Measurements from ENCODE around the gene MCF2. TPM values are rescaled to one million over a fixed set of nuclear protein-coding genes. Genes with fewer than 3 reads are reported as not detected.
"Not testable (repeated sequence)": the region's sequence is repeated elsewhere in the genome, so short reads cannot be mapped to it uniquely, and the experiment has no call there.

MCF2 gene, protein sequence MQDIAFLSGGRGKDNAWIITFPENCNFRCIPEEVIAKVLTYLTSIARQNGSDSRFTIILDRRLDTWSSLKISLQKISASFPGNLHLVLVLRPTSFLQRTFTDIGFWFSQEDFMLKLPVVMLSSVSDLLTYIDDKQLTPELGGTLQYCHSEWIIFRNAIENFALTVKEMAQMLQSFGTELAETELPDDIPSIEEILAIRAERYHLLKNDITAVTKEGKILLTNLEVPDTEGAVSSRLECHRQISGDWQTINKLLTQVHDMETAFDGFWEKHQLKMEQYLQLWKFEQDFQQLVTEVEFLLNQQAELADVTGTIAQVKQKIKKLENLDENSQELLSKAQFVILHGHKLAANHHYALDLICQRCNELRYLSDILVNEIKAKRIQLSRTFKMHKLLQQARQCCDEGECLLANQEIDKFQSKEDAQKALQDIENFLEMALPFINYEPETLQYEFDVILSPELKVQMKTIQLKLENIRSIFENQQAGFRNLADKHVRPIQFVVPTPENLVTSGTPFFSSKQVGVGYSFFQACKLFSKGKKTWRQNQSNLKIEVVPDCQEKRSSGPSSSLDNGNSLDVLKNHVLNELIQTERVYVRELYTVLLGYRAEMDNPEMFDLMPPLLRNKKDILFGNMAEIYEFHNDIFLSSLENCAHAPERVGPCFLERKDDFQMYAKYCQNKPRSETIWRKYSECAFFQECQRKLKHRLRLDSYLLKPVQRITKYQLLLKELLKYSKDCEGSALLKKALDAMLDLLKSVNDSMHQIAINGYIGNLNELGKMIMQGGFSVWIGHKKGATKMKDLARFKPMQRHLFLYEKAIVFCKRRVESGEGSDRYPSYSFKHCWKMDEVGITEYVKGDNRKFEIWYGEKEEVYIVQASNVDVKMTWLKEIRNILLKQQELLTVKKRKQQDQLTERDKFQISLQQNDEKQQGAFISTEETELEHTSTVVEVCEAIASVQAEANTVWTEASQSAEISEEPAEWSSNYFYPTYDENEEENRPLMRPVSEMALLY
- total RNA-seq (2014; rRNA removed; shearing (Covaris generic)), result not detected in 2 replicates

- no peak for DNase-seq (ENCODE audit: low spot score)
Observed at GRCh38 chrX:139708067-139708466, at the start of gene MCF2. Gene MCF2 (minus strand): TSS chrX:139708167. CDS start chrX:139651744, 56,423 bp downstream.

DNA sequence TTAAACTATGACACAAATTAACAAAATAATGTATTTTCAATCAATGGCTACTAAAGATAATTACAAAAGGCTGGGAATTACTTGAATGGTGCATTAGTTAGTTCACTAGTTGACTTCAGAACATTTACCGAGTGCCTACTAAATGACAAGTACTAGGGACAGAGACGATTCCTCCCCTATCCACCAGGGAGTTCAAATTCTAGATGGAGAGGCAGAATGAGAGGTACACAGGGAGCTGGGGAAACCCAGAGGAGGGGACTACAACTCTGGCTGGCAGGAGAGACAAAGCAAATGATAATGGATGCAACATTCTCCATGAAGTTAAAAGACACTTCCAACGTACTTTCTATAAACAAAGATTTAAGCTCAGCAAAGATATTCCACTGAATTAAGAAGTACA, 43.1 kb upstream of the MCF2 start:
- DNase-seq (ENCODE audit: low spot score), result no peak

DNA sequence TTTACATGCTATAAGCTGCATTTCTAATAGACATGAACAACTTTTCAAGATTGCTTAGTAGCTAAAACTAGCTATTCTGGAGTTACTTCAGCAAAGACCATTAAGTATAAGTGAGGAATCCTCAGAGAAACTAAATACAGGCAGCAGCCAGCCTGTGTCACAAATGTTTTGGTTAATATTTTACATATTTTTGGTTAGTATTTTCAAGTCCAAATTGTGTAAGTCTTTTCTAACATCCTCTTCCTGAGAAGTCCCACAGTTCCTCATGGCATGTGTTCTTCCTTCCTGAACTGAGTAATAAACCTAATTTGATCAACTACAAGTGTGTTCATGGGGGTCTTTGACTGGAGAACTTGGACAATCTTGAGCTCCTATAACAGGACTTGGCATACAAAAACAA, 42.4 kb upstream of the MCF2 start:
- DNase-seq (ENCODE audit: low spot score), result no peak

GRCh38 chrX:139739138-139739537, 31.2 kb upstream of the MCF2 start:
- DNase-seq (ENCODE audit: low spot score), result no peak

GRCh38 chrX:139738581-139738980, 30.6 kb upstream of the MCF2 start:
- no peak for DNase-seq (ENCODE audit: low spot score)

DNA sequence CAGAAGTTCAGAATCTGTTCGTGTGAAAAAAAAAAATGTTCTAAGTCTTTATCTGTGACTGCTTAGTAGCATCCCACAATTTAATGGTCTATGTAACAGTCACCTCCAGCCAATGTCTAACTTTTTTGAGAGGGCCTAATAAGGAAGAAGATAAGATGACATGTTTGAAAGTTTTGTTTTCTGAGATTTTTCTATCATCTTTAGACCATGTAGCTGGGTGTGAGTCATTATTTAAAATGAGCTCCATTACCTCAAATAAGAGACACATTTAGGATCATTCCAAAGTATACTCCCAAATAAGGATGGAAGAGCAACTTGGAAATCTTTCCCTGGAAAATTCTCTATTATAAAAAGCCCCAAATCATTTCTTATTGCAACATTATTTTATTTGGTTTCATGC, 28.2 kb upstream of the MCF2 start:
- no peak for DNase-seq (ENCODE audit: low spot score)

- DNase-seq (ENCODE audit: low spot score), result no peak
Observed at GRCh38 chrX:139734996-139735395, 27.0 kb upstream of the MCF2 start.

DNA sequence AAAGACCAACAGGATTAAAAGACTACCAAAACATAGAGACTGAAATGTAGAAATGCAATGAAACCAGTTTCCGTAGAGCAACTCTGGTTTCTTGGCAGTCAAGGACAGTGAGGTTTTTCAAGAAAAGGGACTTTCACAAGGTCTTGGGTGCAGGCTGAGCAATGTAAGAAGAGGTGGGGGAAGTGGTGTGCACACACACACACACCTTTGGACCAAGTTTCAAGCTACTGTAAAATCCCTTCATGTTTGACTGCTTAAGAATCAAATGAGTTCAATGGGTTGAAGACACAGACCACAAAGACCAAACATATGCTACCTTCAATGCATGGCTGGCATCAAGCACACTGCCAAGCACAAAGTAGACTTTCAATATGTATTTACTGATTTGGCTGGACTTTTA, 17.8 kb upstream of the MCF2 start:
- DNase-seq (ENCODE audit: low spot score), result no peak

DNA sequence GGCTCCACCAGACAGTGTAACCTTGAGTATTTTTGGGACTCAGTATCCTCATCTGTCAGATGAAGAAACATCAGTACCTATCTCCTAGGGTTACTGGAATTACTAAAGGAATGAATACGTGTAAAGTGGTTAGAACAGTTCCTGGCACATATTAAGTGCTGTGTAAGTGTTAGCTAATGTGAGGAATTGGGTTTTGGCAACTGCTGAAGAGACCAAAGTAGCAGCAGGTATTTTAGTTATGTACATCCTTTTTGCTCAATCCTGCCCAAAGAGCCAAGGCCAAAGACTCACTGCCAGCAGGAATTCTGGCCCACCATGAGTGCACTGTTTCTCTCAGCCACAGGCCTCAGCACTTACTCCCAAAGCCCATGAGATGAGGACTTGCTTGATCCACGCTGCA, 16.7 kb upstream of the MCF2 start:
- DNase-seq (ENCODE audit: low spot score), result no peak

GRCh38 chrX:139720979-139721378, 13.0 kb upstream of the MCF2 start:
- DNase-seq (ENCODE audit: low spot score), result no peak

- DNase-seq (ENCODE audit: low spot score), result no peak
Observed at GRCh38 chrX:139720136-139720535, 12.2 kb upstream of the MCF2 start.

DNA sequence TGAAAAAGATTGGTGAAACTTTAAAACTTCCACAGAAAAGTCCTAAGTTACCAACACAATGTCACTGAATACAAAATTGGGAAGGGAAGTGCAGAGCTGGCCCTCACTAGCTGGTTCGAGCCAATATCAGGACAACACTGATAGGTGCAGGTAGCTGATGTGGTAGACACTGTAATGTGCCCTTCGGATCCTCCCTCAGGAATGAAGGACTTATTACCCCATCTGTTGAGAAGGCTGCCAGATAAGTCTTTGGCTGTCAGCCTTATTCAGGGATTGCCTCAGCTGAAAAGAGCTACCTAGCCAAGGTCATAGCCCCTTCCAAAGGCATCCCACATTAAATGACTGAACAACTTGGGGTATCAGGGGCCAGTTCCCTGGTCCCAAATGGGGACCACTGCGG, 5.3 kb downstream of the MCF2 start:
- DNase-seq (ENCODE audit: low spot score), result no peak

- no peak for DNase-seq (ENCODE audit: low spot score)
Observed at GRCh38 chrX:139692908-139693307, 15.1 kb downstream of the MCF2 start.

- DNase-seq (ENCODE audit: low spot score), result no peak
Observed at GRCh38 chrX:139692506-139692849, 15.5 kb downstream of the MCF2 start.

DNA sequence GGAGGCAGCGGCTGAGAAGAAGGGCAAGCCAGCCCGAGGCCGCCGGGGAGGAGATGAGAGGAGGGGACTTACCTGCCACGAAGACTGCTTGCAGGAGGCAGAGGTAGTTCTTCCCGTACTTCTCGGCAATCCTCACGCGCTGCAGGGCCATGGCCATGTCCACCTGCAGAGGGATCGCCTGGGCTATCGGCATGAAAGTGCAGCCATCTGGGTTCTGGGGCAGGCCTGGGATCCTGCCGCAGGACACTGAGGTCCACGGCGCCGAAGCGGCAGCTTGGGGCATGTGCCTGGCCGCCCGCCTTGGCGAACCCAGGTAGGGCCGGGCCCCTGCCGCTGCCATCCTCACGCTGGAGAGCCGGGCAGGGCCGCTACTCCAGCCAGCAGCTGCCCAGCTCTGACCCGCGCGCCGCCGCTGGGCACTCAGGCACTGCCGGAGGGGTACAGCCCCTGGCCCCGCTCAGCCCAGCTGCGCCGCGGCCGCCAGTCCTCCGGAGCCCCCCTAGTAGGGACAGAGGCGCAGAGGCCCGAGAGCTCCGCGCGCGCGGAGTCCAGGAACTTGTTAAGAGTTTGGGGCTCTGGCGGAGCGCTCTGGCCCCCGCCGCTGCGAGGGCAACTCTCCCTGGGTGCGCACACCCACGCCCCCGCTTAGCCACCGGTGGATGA, 16.0 kb downstream of the MCF2 start:
- DNase-seq (ENCODE audit: low spot score), result no peak

GRCh38 chrX:139691493-139691842, 16.5 kb downstream of the MCF2 start:
- DNase-seq (ENCODE audit: low spot score), result no peak

- DNase-seq (ENCODE audit: low spot score), result not testable (repeated sequence)
Observed at GRCh38 chrX:139685175-139685574, 22.8 kb downstream of the MCF2 start.

DNA sequence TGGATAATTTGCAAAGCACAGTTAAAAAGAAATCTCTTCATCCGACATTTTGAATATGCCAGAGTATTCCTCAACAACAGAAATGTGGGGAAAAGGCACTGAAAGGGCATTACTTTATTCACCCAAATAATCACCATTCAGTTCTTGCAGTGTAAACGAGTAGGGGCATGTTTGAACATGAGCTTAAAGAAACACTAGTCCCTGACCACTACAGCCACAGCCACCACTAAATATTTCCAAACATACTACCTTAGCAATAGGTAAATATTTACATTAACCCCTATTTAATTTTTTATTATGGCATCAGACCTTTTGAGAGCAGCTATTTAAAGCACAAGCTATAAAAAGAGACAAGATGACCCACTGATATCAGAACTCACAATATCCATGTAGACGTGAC, 27.6 kb downstream of the MCF2 start:
- DNase-seq (ENCODE audit: low spot score), result no peak

- no peak for DNase-seq (ENCODE audit: low spot score)
Observed at GRCh38 chrX:139647597-139647996, 60.4 kb downstream of the MCF2 start.

DNA sequence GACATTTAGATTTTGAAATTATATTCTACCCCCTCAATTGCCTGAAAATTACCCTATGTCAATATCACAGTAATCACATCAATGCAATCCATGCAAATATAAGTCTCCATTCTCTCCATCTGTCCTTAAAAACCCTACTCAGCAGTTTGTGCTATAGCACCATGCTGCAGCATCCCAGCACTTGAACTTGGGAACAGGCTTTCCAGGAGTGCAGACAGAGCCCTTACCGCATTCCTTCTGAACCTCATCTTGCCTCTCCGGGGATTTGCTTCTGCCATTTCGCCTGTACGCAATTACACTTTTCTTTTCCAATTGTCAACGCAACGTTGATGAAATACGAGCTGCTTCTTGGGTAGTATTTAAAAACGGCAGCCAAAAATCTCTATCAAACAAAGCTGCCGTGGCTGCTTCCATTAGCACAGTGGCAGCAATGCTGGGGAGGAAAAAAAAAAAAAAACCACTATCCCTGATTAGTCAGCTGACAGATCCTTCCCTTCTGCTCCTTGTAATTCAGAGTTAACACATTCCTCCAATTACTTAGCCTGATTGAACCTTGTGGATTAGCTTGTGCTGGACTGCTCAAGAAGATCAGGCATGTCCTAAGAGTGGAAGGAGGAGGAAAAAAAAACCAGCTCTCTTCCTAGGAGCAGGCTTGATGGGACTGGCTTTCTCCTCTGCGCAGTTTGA, 65.6 kb downstream of the MCF2 start:
- no peak for DNase-seq (ENCODE audit: low spot score)

DNA sequence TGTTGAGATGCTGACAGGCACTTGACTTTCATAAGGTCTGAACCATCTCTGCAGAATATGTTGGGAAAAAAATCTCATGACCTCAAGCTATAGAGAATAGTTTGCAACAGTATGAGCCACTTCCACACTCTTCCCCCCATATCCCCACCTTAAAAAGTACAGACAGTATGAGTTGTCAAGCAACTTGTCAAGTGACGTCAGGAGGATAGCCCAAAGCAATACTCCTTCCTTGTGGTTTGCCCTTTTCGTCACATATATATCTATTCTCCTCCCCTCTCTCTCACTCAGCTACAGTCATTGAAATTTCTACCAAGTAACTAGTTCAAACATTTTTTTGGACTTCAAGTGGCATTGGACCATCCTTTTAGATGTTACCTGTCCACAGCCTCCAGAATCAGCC, 67.7 kb downstream of the MCF2 start:
- no peak for DNase-seq (ENCODE audit: low spot score)

- no peak for DNase-seq (ENCODE audit: low spot score)
Observed at GRCh38 chrX:139639253-139639652, 68.7 kb downstream of the MCF2 start.
